NCI-H748 (cell line): Measurements from ENCODE around the gene TRAF7.

Source experiments
- DNase-seq: peaks from one replicate; lab custom pipeline; 2025; ENCODE audit not compliant: unreplicated experiment; lab: John Stamatoyannopoulos, UW

Gene TRAF7

DNA sequence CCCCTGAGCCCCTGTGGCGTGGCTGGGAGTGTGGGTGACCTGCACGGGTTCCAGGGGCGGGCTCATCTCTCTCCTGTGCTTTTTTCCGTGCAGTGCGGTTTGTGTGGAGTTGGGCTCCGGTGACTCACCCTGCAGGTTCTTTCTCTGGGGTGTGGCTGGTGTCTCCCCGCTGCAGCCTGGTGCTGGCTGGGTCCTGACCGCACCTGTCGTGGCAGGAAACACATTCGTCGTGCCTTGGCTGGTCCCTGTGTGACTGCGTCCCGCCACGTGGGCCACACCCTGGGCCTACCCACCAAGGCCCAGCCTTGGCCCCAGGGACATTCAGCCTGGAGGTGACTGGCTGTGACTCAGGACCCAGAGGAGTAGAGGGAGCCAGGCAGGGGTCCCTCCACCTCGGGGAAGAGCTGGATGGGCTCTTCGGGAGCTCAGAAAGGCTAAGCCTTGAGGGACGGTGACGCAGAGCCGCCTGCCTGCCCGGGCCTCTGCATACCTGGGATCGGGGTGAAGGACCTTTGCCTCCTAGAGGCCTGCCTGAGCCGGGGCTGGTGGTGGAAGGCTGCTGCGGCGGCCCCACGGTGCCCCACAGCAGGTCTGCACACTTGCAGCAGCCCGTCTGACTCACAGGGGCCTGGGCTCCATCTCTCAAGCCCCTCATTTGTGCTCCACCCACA is 7.8 kb downstream of the TRAF7 start:
- no peak for DNase-seq

DNA sequence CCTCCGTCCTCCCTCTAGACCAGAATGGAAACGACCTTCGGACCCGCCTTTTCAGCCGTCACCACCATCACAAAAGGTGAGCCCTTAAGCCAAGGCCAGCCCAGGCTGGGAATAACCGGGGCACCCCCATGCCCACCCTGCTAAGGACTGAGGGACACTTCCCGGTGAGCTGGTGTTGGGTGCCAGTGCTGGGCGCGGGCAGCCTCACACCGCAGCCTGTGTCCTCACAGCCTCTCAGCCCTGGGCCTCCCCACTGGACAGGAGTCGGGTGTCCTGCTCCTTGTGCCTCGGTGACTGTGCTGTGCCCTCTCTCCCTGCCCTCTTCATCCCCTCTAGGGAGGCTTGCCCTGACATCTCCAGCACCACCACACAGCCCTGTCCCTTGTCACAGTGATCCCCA is 10.3 kb downstream of the TRAF7 start:
- DNase-seq, result no peak

DNA sequence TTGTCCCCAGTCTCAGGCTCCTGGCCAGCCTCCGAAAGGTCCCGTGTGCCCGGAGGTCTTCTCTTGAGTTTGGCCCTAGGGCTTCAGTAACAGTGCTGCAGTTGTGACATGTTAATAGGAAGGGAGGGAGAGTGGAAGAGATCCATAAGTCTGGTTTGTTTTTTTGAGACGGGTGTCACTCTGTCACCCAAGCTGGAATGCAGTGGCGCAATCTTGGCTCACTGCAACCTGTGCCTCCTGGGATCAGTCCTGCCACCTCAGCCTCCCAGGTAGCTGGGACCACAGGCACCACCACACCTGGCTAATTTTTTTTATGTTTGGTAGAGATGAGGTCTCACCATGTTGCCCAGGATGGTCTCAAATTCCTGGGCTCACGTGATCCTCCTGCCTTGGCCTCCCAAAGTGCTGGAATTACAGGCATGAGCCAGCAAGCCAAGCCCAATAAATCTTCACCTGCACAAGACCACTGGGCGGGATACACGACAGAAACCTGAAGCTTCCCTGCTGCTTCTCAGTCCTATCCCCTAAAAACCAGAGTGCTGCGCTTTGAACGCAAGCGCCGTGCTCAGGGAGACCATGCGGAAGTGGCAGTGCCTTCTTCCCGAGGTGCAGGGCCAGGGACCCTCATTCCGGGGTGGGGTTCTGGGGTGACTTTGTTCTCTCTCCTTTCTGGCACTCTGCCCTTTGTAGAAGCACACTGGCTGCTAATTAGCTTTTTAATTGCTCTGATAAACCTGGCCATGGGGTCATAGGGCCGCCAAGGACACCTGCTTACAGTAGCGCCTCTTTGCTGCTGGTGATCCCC is 10.9 kb downstream of the TRAF7 start:
- no peak for DNase-seq

DNA sequence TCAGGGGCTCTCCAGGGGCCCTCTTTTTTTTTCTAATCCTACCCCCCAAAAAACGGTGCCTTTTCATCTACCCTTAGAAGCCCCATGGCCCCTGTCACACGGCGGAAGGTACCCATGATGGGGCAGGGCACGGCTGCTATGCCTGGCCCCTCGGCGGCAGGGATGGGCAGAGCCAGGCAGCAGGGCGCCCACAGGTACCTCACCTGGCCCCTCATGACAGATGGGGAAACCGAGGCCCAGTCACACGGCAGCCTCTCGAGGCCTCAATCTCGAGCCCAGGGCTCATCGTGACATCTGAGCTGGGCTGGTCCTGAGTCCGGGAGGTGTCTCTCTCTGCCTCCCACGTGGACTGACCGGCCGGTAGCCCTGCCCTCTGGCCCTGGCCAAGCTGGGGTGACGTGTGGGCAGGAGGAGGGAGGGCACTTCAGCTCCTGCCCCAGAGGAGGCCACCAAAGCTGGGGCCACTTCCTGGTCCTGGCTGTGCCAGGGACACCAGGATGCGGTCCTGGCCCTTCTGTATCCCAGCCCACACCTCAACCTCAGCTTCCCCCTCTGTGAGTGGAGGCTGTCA is 11.6 kb downstream of the TRAF7 start:
- DNase-seq, result no peak

DNA sequence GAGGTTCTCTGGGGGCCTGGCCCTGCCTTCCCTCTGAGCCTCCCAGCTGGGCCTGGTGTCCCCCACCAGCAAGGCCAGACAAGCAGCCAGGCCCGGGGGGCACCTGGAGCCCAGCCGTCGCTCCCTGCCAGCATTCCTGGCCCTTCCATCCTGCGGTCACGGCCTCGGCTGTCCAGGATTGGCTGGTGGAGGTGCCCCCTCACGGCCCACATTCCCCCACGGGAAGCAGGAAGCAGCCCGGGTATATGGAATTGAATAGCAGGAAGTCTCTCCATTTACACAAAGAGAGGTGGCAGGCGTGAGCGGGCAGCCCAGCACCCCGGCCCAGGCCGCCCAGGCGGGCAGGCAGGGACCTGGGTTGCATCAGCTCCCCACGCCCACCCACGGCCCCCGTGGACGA is 14.5 kb downstream of the TRAF7 start:
- DNase-seq, result no peak

DNA sequence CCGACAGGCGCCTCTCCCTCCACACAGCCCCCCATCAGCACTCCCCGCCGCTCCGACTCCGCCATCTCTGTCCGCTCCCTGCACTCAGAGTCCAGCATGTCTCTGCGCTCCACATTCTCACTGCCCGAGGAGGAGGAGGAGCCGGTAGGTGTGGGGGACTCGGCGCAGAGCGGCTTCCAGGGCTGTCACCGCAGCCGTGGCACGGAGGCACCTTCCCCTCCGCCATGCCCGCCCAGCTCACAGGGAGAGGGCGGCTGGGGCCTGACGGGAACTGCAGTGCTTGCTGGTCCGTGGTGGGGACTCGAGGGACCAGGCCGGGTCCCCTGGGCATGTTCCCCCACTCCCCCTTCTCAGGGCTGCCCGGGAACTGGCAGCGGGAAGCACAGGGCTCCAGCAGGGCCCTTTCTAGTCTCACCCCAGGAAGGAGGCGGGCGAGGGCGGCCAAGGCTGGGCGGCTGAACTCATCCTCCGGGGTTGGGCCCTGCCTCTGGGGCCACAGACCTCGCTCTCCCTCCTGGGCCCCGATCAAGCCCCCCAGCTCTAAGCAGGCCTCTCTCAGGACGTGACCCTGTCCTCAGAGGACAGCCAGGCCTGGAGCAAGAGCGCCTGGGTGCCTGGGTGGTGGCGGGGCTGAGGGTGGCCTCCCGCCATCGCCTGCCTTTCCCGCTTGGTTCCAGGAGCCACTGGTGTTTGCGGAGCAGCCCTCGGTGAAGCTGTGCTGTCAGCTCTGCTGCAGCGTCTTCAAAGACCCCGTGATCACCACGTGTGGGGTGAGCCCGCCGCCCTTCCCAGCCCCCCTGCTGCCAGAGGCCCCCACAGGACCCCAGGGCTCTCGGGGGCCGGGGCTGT is 15.2 kb downstream of the TRAF7 start:
- no peak for DNase-seq

DNA sequence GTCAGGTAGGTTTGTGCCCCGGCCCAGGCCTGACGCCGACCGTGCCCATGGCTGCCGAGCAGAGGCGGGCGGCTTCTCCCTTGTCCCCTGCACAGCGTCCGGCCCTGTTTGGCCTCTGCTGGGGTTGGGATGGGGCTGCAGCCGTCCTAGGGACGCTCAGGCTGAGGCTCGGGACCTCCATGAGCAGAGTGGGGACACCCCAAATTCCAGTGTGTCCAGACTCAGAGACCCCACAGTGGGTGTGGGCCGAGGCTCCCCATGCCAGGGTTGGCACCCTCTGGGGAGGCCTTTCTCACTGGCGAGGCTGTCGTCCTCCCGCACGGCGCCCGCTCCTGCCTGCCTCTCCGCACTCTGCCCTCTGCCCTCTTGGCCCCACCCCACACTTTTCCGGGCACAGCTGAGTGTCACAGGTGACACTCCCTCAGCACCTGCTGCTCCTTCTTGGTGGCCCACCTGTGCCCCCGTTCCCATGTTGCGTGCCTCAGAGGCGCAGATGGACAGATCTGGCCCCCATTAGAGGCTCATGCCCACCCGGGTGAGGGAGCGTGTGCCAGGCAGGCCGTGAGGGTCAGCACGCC is 16.1 kb downstream of the TRAF7 start:
- no peak for DNase-seq

DNA sequence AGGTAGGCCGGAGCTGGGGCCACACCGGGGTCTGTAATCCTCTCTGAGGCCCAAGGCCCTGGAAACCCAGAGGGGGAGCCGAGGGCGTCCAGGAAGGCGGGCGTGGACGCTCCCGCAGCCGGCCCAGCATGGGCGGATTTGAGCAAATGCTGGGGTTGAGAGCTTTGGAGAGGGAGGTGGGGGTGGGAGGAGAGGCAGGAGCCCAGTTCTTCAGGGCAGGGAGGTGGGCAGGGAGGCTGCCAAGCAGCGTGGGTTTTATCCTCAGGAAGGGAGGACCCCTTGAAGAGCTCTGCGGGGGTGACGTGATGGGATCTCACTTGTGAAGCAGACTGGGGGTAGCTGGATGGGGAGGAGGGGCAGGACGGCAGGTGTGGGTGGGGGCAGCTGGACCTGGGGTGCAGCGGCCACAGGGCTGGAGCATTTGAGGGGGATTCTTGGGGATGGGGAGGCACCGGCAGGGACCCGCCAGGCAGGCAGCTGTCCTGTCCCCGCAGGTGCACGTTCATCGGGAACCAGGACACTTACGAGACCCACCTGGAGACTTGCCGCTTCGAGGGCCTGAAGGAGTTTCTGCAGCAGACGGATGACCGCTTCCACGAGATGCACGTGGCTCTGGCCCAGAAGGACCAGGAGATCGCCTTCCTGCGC is 17.2 kb downstream of the TRAF7 start:
- DNase-seq, result no peak

DNA sequence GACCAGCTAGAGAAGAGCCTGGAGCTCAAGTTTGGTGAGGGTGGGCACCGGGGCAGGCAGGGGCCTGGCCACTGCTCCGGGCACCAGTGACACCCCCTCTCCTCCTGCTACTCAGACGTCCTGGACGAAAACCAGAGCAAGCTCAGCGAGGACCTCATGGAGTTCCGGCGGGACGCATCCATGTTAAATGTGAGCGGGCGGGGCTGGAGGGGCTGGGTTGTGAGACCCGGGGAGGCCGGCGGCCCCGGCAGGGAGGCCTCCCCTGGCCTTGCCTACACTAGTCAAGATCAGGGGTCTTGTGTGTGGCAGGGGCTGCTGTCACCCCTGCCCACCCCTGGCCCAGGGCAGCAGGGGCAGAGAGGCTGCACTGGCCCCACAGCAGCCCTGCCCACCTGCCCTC is 17.8 kb downstream of the TRAF7 start:
- no peak for DNase-seq

DNA sequence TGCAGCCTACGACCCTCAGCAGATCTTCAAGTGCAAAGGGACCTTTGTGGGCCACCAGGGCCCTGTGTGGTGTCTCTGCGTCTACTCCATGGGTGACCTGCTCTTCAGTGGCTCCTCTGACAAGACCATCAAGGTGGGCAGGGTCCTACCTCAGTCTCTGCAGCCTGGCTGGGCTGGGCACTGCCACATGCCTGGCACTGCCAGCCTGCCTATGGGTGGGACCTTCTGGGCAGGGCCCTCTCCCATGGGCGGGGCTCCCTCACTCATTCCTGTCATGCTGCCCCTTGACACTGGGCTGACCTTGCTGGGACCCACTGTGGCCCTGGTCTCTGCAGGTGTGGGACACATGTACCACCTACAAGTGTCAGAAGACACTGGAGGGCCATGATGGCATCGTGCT is 18.3 kb downstream of the TRAF7 start:
- no peak for DNase-seq

DNA sequence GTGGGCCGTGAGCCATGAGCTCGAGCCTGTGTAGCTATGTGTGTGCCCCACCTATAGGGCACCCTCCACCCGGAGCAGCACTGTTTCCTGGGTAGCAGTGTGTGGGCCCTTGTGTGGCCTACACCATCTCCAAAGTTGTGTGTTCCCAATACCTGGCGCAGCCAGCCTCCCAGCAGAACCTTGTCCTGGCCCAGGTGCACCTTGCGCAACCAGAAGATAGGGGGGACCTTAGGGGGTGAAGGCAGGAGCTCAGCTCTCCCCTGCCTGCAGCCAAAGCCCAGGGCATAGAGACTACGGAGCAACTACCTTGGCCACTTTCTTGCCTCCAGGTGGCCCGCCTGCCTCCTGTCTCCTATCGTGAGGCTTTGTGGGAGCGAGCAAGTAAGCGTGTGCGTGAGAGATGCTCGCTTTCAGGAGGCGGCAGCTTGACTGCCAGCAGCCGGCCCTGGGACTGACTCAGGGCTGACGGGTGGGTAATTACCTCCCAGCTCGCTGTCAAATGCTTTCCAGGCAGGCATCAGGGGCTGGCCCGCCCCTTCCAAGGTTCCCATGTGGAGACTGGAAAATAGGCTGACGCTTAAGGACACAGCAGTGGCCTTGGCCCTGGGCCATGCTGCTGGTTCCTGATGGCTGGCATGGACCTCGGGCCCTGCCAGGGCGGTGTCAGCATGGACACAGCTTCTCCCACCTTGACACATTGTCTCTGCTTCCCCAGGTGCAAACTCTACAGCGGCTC is 19.0 kb downstream of the TRAF7 start:
- no peak for DNase-seq

DNA sequence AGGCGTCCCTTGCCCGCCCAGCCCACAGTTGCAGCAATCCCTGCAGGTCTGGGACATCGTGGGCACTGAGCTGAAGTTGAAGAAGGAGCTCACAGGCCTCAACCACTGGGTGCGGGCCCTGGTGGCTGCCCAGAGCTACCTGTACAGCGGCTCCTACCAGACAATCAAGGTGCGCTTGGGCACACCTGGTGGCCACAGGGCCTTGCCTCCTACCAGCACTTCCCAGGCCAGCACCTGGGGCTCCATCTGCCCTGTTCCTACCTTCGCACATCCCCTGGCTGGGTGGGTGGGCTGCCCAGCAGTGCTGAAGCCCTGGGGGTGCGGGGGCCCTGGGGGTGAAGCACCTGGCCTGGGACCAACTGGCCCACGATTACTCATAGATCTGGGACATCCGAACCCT is 19.9 kb downstream of the TRAF7 start:
- DNase-seq, result no peak

DNA sequence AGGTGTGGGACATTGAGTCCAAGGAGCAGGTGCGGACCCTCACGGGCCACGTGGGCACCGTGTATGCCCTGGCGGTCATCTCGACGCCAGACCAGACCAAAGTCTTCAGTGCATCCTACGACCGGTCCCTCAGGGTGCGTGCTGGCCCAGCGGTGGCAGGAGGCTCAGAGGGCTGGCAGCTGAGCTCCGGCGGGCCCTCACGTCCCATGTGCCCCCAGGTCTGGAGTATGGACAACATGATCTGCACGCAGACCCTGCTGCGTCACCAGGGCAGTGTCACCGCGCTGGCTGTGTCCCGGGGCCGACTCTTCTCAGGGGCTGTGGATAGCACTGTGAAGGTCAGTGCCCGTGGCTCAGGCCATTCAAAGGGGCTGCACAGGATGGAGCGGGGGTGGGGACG is 20.5 kb downstream of the TRAF7 start:
- DNase-seq, result no peak

DNA sequence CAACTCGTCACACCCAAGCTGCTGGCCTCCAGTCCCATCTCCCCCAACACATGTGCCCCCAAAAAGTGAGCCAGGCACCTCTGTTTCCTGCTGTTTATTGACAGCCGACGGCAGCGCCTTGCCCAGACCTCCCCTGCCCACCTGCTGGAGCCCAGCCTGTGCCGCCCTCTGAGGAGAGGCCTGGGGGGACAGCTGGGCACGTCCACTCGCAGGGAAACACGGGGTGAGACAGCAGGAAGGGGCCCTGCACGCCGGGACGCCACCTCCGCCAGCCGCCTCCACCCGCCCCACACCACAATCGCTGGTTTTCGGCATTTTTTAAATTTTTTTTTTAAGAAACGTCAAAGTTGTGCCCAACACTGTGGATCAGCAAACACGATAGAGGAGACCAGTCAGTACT is 21.5 kb downstream of the TRAF7 start:
- DNase-seq, result no peak

DNA sequence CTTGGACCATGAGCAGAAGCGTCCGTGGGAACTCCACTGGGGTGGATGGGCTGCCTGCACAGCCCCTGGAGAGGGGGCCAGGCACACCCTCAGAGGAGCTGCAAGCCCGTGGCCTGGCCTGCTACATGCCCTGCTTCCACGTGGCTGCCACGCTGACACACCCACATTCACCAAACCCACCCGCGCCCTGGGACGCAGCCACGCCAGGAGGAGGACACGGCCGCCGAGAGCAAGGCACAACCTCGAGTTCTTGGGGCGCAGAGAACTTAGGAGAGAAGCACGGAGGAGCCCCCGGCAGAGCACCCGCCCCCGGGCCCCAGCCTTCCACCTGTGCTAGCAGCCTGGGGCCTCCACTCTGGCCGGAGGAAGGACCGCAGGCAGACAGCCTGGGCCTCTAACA is 22.0 kb downstream of the TRAF7 start:
- no peak for DNase-seq

DNA sequence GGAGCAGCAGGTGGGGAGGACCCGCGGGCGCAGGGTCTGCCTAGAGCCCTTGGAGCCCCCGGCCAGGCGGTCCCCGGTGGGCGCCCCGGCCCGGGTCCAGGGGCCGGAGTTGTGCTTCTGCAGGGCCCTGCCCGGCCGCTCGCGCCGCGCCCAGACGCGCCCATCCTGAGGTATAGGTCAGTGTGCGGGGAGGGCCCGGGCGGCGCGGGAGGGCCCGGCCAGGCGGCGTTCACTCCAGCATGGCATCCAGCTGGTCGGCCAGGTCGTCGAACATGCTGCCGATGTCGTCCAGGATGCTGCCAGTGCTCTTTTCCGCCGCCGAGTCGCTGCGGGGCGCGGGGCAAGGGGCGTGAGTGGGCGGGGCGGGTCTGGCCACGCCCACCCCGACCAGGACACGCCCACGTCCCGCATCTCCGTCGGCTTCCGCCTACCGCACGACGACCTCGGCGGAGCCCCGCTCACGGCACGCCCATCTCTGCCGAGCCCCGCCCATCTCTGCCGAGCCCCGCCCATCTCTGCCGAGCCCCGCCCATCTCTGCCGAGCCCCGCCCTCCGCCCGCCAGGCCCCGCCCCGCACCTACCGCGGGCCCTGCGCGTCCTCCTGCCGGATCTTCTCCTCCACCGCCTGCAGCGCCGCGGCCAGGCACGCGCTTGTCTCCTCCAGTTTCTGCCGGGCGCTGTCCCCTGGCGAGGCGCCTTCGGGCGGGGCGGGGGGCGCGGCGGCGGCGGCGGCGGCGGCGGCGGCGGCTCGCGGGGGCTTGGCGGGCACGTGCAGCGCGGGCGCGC is 22.9 kb downstream of the TRAF7 start:
- no peak for DNase-seq

DNA sequence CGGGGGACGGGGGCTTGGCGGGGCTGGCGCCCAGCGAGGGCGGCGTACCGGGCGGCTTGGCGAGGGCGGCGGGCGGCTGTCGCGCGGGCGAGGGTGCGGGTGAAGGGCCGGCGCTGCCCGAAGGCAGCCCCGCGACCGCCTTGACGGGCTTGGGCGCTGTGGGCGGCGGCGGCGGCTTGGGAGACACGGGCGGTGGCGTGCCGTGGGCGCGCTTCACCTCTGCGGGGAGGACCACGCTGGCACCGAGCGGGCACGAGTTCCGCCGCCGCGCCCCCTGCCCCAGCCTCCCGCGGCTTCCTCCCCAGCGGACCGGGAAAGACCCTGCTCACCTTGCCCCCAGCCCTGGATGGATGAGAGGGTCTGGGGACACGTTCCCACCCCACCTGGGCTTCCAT is 23.5 kb downstream of the TRAF7 start:
- no peak for DNase-seq

DNA sequence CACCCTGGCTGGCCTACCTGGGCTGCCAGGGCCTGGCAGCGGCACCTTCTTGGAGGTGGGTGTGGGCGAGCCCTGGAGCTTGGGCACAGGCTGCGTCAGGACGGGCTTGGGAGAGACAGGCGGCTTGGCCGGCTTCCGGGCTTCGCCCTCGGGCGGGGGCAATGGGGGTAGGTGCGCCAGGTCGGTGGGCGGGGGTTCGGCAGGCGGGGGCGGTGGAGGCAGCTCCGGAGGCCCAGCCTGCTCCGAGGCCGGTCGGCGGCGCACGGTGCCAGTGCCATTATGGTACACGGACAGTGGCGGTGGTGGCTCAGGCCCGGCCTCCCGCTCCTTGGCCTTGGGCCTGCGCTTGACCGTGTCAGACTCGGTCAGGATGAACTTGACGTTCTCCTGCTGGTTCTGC is 24.0 kb downstream of the TRAF7 start:
- no peak for DNase-seq

DNA sequence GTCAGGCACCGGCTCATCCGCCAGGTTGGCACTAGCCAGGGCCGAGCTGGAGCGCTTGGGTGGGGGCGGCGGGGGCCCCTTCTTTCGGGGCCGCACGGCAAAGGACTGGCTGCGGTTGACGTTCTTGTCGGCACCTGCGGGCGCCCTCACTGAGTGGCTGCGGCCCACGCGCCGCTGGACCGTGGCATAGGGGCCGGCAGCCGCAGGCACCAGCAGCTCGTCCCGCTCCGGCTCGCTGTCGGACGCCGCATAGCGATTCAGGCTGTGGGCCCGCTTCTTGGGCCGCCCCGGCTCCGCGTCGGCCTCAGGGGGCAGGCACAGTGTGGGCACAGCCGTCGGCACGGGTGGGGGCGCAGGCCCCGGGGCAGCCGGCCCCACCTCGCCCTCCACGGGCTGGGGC is 24.9 kb downstream of the TRAF7 start:
- no peak for DNase-seq
